Measurements from ENCODE around the gene RTN4IP1.
A peak's percentile ranks its signal among the peaks of the same experiment; 100 is the strongest.

RTN4IP1 gene

GRCh38 chr6:106666282-106667021 lies 37.2 kb upstream of the RTN4IP1 start:
- no peak for TF ChIP-seq CTCF (IDR thresholded peaks at IDR 0.05)
- TF ChIP-seq ZFX (IDR thresholded peaks at IDR 0.05; ENCODE audit: borderline replicate concordance): no peak
- no peak overlapping the region for H3K27ac ChIP-seq

GRCh38 chr6:106662458-106662857 lies 33.2 kb upstream of the RTN4IP1 start:
- no peak for TF ChIP-seq ZFX (IDR thresholded peaks at IDR 0.05; ENCODE audit: borderline replicate concordance)
- no peak for TF ChIP-seq CTCF (IDR thresholded peaks at IDR 0.05)
- H3K27ac ChIP-seq: no peak overlapping the region

GRCh38 chr6:106659859-106660258 lies 30.6 kb upstream of the RTN4IP1 start:
- TF ChIP-seq ZFX (IDR thresholded peaks at IDR 0.05; ENCODE audit: borderline replicate concordance) (no peak), CTCF (IDR thresholded peaks at IDR 0.05) (no peak)
- no peak overlapping the region for H3K27ac ChIP-seq

GRCh38 chr6:106658469-106658868 lies 29.2 kb upstream of the RTN4IP1 start:
- H3K27ac ChIP-seq: no peak overlapping the region
- TF ChIP-seq CTCF (IDR thresholded peaks at IDR 0.05): no peak
- TF ChIP-seq ZFX (IDR thresholded peaks at IDR 0.05; ENCODE audit: borderline replicate concordance): no peak

- no peak for TF ChIP-seq CTCF (IDR thresholded peaks at IDR 0.05)
- no peak for TF ChIP-seq ZFX (IDR thresholded peaks at IDR 0.05; ENCODE audit: borderline replicate concordance)
- no peak overlapping the region for H3K27ac ChIP-seq
Measured at GRCh38 chr6:106648651-106649308, 19.5 kb upstream of the RTN4IP1 start.

- H3K27ac ChIP-seq: peak overlapping the region; percentile 55
- no peak for TF ChIP-seq ZFX (IDR thresholded peaks at IDR 0.05; ENCODE audit: borderline replicate concordance)
Measured at GRCh38 chr6:106643061-106643460, 13.8 kb upstream of the RTN4IP1 start.

- no peak for TF ChIP-seq ZFX (IDR thresholded peaks at IDR 0.05; ENCODE audit: borderline replicate concordance)
- TF ChIP-seq CTCF (IDR thresholded peaks at IDR 0.05): no peak
- peak overlapping the region; percentile 55 for H3K27ac ChIP-seq
Measured at GRCh38 chr6:106642476-106642875, 13.2 kb upstream of the RTN4IP1 start.

Data from 22Rv1 (cell line).